HG02852 (cell line): Measurements from ENCODE around the gene COL1A2.

Source experiments
- ATAC-seq: cut with Tn5 transposase; IDR thresholded peaks from one replicate; pipeline ENCODE4 v1.9.1; 2021; ENCODE audit warnings: mild to moderate bottlenecking, moderate library complexity; ENCODE audit not compliant: unreplicated experiment

The COL1A2 gene

DNA sequence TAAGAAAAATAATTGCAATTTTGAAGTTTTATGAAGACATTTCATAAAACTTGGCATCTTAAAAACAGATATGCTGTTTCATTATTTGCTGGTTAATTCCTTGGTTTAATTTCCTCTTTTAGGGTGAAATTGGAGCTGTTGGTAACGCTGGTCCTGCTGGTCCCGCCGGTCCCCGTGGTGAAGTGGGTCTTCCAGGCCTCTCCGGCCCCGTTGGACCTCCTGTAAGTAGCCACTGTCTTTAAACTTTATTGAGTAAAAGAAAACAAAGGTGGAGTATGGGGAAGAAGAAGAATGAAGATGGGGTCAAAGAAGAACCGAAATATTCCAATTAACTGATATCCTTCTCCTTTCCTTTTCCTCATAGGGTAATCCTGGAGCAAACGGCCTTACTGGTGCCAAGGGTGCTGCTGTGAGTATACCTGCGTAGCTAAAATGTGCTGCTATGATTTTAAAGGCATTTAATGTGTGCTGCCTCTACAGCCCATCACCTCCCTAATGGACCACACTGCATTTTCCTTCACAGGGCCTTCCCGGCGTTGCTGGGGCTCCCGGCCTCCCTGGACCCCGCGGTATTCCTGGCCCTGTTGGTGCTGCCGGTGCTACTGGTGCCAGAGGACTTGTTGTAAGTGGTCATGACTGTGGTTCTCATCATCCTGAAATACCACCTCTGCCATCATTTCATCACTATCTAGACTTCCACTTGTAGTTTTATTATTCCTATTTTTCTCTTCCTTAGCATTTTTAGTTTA is 14.7 kb downstream of the COL1A2 start:
- no peak for ATAC-seq

DNA sequence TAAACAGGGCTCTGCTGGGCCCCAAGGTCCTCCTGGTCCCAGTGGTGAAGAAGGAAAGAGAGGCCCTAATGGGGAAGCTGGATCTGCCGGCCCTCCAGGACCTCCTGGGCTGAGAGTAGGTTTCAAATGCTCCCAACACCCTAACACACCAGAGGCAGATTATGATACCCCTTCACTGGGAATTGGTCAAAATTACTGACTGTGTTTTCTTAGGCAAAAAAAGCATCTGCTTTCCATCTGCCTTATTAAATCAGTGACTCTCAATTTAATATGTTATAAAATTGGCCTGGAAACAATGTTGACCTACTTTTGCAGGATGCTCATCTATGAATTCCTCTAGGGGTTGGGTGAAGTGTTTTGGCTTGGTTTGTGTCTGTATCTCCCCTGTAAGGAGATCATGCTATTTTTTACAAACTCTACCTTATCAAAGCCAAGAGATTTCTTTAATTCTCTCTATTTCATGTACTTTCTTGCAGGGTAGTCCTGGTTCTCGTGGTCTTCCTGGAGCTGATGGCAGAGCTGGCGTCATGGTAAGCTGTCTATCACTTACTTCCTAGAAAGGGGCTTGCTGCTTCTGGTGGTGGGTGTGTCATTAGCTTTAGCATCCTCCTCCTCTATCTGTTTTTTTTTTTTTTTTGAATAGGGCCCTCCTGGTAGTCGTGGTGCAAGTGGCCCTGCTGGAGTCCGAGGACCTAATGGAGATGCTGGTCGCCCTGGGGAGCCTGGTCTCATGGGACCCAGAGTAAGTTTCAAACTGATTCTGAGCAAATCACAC is 15.9 kb downstream of the COL1A2 start:
- no peak for ATAC-seq

- no peak for ATAC-seq
Measured at GRCh38 chr7:94411188-94411466, 16.4 kb downstream of the COL1A2 start.

GRCh38 chr7:94412762-94413322 is 18.1 kb downstream of the COL1A2 start:
- no peak for ATAC-seq

DNA sequence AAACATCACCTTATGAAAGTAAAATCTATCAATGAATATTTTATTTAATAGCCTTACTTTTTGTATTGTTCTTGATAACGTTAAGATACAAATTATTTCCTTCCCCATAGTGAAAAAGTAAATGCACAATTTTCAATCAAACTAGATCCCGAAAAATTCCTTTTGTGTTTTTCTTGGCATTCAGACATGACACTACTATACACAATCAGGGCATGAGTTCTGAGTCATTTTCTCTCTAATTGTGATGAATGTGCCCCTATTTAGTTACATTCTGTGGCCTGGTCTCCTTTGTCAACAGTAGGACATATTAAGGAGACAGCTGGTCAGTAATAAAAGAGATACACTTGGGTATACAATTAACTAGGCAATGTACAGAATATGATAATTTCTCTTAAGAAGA is 19.8 kb downstream of the COL1A2 start:
- no peak for ATAC-seq

- no peak for ATAC-seq
Measured at GRCh38 chr7:94414980-94415379, 20.3 kb downstream of the COL1A2 start.

GRCh38 chr7:94417306-94417705 is 22.6 kb downstream of the COL1A2 start:
- ATAC-seq, result no peak

DNA sequence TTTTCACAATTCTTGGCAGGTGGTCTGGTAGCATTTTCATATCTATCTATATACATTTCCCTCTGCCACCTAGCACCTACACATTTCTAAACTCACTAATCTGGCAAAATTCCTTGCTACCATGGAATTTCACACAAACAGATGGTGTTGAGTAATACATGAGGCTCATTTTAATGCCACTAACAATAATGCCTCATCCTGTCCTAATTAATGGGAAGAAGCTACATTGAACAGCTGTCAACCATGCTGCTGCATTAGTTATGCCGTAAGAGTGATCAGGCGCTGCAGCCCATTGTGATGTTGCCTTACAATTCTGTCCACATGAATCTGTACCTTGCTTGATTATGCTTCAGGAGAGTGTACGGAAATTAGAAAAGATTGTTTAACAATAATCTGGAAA is 23.2 kb downstream of the COL1A2 start:
- no peak for ATAC-seq

- no peak for ATAC-seq
Measured at GRCh38 chr7:94418851-94419250, 24.2 kb downstream of the COL1A2 start.

GRCh38 chr7:94420328-94420727 is 25.6 kb downstream of the COL1A2 start:
- no peak for ATAC-seq

- no peak for ATAC-seq
Measured at GRCh38 chr7:94421681-94422080, 27.0 kb downstream of the COL1A2 start.

GRCh38 chr7:94422136-94422535 is 27.4 kb downstream of the COL1A2 start:
- ATAC-seq, result no peak

GRCh38 chr7:94422827-94423460 is 28.2 kb downstream of the COL1A2 start:
- ATAC-seq, result no peak

GRCh38 chr7:94423863-94424735 is 29.4 kb downstream of the COL1A2 start:
- ATAC-seq, result no peak

DNA sequence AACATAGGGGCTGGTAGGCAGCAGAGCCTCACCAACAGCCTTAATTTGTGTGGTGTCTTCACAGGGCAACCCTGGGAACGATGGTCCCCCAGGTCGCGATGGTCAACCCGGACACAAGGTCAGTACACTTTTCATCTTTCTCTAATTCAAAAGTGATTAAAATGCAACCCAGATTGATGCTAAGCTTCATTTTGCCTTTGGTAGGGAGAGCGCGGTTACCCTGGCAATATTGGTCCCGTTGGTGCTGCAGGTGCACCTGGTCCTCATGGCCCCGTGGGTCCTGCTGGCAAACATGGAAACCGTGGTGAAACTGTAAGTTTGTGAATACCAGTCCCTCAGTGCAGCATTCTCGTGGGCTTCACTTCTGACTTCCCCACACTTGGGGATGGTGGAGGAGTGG is 30.9 kb downstream of the COL1A2 start:
- ATAC-seq, result no peak

DNA sequence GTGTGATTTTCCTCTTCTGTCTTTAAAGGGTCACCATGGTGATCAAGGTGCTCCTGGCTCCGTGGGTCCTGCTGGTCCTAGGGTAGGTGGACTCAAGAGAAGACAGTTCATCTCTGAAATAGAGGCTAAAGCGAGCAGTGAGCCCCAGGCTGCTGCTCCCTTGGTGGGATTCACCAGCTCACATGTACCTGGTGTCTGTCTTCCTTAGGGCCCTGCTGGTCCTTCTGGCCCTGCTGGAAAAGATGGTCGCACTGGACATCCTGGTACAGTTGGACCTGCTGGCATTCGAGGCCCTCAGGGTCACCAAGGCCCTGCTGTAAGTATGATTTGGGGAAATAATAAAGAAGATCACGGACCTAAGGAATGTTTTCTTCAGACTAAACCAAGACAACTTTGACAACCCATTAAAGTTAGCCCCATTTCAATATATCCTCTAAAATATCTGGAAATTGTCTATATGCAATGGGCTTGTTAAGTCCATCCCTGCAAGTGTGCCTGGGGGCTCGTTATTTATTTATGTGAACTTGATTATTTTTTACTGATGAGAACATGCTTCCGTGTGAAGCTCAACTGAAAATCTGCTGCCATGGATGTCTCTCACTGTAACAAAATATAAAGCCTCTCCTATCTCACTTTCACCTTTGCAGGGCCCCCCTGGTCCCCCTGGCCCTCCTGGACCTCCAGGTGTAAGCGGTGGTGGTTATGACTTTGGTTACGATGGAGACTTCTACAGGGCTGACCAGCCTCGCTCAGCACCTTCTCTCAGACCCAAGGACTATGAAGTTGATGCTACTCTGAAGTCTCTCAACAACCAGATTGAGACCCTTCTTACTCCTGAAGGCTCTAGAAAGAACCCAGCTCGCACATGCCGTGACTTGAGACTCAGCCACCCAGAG is 32.5 kb downstream of the COL1A2 start:
- ATAC-seq, result no peak

DNA sequence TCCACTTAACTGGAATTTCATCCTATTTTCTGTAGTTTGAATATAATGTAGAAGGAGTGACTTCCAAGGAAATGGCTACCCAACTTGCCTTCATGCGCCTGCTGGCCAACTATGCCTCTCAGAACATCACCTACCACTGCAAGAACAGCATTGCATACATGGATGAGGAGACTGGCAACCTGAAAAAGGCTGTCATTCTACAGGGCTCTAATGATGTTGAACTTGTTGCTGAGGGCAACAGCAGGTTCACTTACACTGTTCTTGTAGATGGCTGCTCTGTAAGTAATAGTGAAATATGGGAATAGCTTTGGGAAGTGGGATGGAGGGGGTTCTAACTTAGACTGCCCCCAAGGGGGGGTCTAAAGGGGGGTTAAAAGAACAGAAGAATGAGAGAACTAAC is 34.5 kb downstream of the COL1A2 start:
- ATAC-seq, result no peak

GRCh38 chr7:94431176-94431575 is 36.5 kb downstream of the COL1A2 start:
- no peak for ATAC-seq

DNA sequence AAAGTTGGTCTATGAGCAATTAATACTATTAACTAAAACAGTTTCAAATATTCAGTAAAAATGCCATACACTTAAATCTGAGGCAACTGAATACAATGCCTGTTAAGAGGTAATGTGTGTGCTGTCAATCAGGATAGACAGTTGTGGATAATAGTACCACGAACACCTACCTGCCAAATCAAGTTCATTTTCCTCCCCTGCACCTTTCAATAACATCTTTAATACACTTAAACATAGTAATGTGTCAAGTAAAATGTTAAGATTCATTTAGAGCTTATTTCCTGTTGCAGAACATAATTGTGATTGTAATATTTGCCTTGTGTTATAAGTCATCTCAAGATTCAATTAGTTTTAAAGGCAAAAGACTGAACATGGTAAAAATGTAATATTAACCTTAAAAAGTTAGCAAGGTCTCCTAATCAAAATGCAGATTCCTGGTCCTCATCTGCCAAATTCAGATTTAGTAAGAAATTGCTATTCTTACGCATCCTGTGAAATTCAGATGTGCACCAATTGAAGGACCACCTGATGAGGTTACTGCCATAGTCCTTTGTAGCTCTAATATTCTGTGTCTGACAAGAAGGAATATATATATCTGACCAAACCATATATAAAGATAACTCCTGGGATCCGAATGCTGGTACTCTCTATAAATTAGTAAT is 37.1 kb downstream of the COL1A2 start:
- ATAC-seq, result no peak
